ENCODE results near the gene PCSK5. TPM values are rescaled to one million over a fixed set of nuclear protein-coding genes. Genes with fewer than 3 reads are reported as not detected.

PCSK5 gene
- total and polyA plus RNA-seq, 2 of the 8 experiments (the other 6 are each of a cell fraction or from before 2014, with no cell fraction given), result 5.5 to 10.7 TPM

- H3K4me3 ChIP-seq (ENCODE audit: extremely low read depth in 1 of 4, insufficient read depth in 2 of 4, low read depth in 3 of 4, low read length in 4 of 4), result no peak overlapping the region
- H3K23ac ChIP-seq (ENCODE audit: insufficient read length), result no peak overlapping the region
- DNase-seq (ENCODE audit: low read depth in 1 of 2, low spot score in 2 of 2), result no peak
- H3K4me1 ChIP-seq (replicated peaks in 1 of 4; ENCODE audit: control insufficient read depth in 3 of 4, insufficient read depth in 4 of 4, low read length in 3 of 4), result peaks cover 0 to 4% (median 0%) of the 10 kb centered on the region in 4 experiments; a peak in 1 of 7 replicates
- no peak overlapping the region for H2BK12ac ChIP-seq (ENCODE audit: low read depth, low read length)
- H3K36me3 ChIP-seq (ENCODE audit: control insufficient read depth in 2 of 4, insufficient read depth in 4 of 4, low read length in 3 of 4), result no peaks in the 10 kb centered on the region
- H4K91ac ChIP-seq (replicated peaks; ENCODE audit: insufficient read length, low read length), result no peak overlapping the region
- H2AFZ ChIP-seq (ENCODE audit: low read length), result no peak overlapping the region
- ChIA-PET POLR2A (ENCODE audit: partially characterized antibody) (no interaction called here), CTCF (ENCODE audit: partially characterized antibody) (interaction anchor here (0.6 to 0.9 kb wide), 3 partner anchors 31 to 102 kb away, joined by 3 to 5 read pairs (median 3); no protein-coding TSS in a partner anchor)
- no peaks in the 10 kb centered on the region for H4K20me1 ChIP-seq (replicated peaks in 1 of 2; ENCODE audit: control insufficient read depth in 1 of 2, insufficient read depth in 2 of 2, low read length in 2 of 2)
- no peak for FAIRE-seq
- H3K56ac ChIP-seq (replicated peaks; ENCODE audit: insufficient read length, low read depth, low read length), result no peak overlapping the region
- H3K79me1 ChIP-seq (ENCODE audit: low read depth, low read length), result no peaks in the 10 kb centered on the region
- no peak overlapping the region for H2AK5ac ChIP-seq (ENCODE audit: low read depth, low read length)
- H3K4ac ChIP-seq (replicated peaks; ENCODE audit: insufficient read length, low read depth, low read length), result no peak overlapping the region
- H3K27me3 ChIP-seq (replicated peaks in 1 of 4; ENCODE audit: control insufficient read depth in 3 of 4, extremely low read depth in 1 of 4, insufficient read depth in 3 of 4, low read length in 3 of 4), result no peaks in the 10 kb centered on the region
- H3K9ac ChIP-seq (replicated peaks in 1 of 4; ENCODE audit: extremely low read depth in 1 of 4, low read depth in 3 of 4, low read length in 3 of 4), result no peak overlapping the region
- no peak overlapping the region for H4K5ac ChIP-seq (ENCODE audit: insufficient read length, low read depth, low read length)
- H3K18ac ChIP-seq (ENCODE audit: extremely low read depth, low read length), result no peak overlapping the region
- no peaks in the 10 kb centered on the region for H3K23me2 ChIP-seq (ENCODE audit: low read depth, low read length)
- H3K27ac ChIP-seq (ENCODE audit: low read depth, low read length), result no peak overlapping the region
- no peak overlapping the region for H2BK20ac ChIP-seq (ENCODE audit: low read length)
- H3K9me3 ChIP-seq (ENCODE audit: insufficient read depth in 2 of 2, low read depth in 1 of 2, low read length in 1 of 2), result no peaks in the 10 kb centered on the region
- H2BK120ac ChIP-seq (replicated peaks; ENCODE audit: low read depth, low read length), result no peak overlapping the region
- H3K4me2 ChIP-seq (ENCODE audit: insufficient read depth in 1 of 2, low read depth in 2 of 2, low read length in 2 of 2), result no peak overlapping the region
- H3K14ac ChIP-seq (ENCODE audit: insufficient read length), result no peak overlapping the region
- H3K79me2 ChIP-seq (ENCODE audit: control insufficient read depth in 1 of 2, insufficient read depth in 2 of 2, low read length in 2 of 2), result no peaks in the 10 kb centered on the region
- H2BK15ac ChIP-seq (ENCODE audit: low read length), result no peak overlapping the region
- H4K8ac ChIP-seq (ENCODE audit: extremely low read depth, insufficient read depth, low read length), result no peak overlapping the region
- no peak overlapping the region for H2BK5ac ChIP-seq (ENCODE audit: low read depth, low read length)
- TF ChIP-seq GABPA (IDR thresholded peaks at IDR 0.05; ENCODE audit: borderline replicate concordance, insufficient read depth, low read length), result no peak
- peak; percentile 70 for TF ChIP-seq YY1 (IDR thresholded peaks at IDR 0.05; ENCODE audit: low read depth, low read length)
- TF ChIP-seq TEAD4 (IDR thresholded peaks at IDR 0.05; ENCODE audit: low read depth, low read length), result peak; percentile 94
- TF ChIP-seq CTCF (IDR thresholded peaks at IDR 0.05; ENCODE audit: control extremely low read depth in 1 of 3, insufficient read depth in 1 of 3, low read depth in 1 of 3, low read length in 3 of 3), result no peak
- WGBS, 2 experiments (ENCODE audit: extremely low coverage in 1 of 2, insufficient coverage in 1 of 2, insufficient read length in 1 of 2, insufficient replicate concordance in 2 of 2, low coverage in 1 of 2, low lambda C conversion rate in 2 of 2, missing lambda C conversion rate in 1 of 2), result 50% methylated on average over 1 of the region's 1 CpG; no CpG with 5 or more reads in 1 of the 2 experiments
Measured at GRCh38 chr9:76206821-76207220, 316.3 kb downstream of the PCSK5 start.
